CD14-positive monocyte (primary cell): ENCODE measurements around the gene GLCCI1. TPM values are rescaled to one million over a fixed set of nuclear protein-coding genes. Genes with fewer than 3 reads are reported as not detected.

ENCODE experiments used
- DNase-seq, 3 donors: peaks; one replicate each; pipeline ENCODE4 v3.0.0-alpha.2; 2011 to 2022
- H2AFZ ChIP-seq: 2 replicates; pipeline ENCODE4 v1.6.0; 2012; ENCODE audit warnings: mild to moderate bottlenecking, low read depth, low read length, inconsistent platforms; ENCODE audit not compliant: insufficient read depth, poor library complexity, severe bottlenecking
- H3K27ac ChIP-seq, 2 donors: 1 replicate in 1 of 2; 2 replicates in 1 of 2; pipeline ENCODE4 v1.5.1; 2012 to 2013; ENCODE audit warnings: low read length in 2 of 2, control low read depth in 1 of 2, inconsistent platforms in 1 of 2, low read depth in 1 of 2, mild to moderate bottlenecking in 1 of 2
- H3K27me3 ChIP-seq, 2 donors: one replicate each; pipeline versions ENCODE4 v1.6.0 to v1.6.1; 2011 to 2013; ENCODE audit warnings: low read length in 2 of 2; ENCODE audit not compliant: control insufficient read depth in 2 of 2, insufficient read depth in 2 of 2
- H3K36me3 ChIP-seq, 2 donors: replicated peaks in 1 of 2; 1 replicate in 1 of 2; 2 replicates in 1 of 2; pipeline versions ENCODE4 v1.5.1 to v1.6.1; 2012 to 2013; ENCODE audit warnings: low read length in 2 of 2, control low read depth in 1 of 2, inconsistent platforms in 1 of 2, mild to moderate bottlenecking in 1 of 2; ENCODE audit not compliant: insufficient read depth in 2 of 2, control insufficient read depth in 1 of 2
- H3K4me1 ChIP-seq, 2 donors: 1 replicate in 1 of 2; 2 replicates in 1 of 2; pipeline versions ENCODE4 v1.5.1 to v1.6.1; 2012 to 2013; ENCODE audit warnings: low read length in 2 of 2, control low read depth in 1 of 2, inconsistent platforms in 1 of 2, mild to moderate bottlenecking in 1 of 2, moderate library complexity in 1 of 2; ENCODE audit not compliant: insufficient read depth in 2 of 2, control insufficient read depth in 1 of 2
- H3K4me2 ChIP-seq: replicated peaks from 2 replicates; pipeline ENCODE3; 2012; ENCODE audit warnings: low read length, moderate library complexity, mild to moderate bottlenecking; ENCODE audit not compliant: poor library complexity, severe bottlenecking; ENCODE audit errors: extremely low read depth
- H3K4me3 ChIP-seq, 3 experiments: fragments of 200-600 bp in 1 of 3; sonication (generic) in 1 of 3; replicated peaks in 1 of 3; 1 replicate in 2 of 3; 2 replicates in 1 of 3; pipeline ENCODE4 v1.5.1; 2011 to 2013; ENCODE audit warnings: low read length in 3 of 3, mild to moderate bottlenecking in 3 of 3, control low read depth in 2 of 3, low read depth in 2 of 3, inconsistent platforms in 1 of 3, moderate library complexity in 1 of 3
- H3K79me2 ChIP-seq: 2 replicates; pipeline ENCODE4 v1.6.0; 2012; ENCODE audit warnings: mild to moderate bottlenecking, control low read depth, inconsistent platforms, low read length, moderate library complexity; ENCODE audit not compliant: insufficient read depth
- H3K9ac ChIP-seq: 2 replicates; pipeline ENCODE4 v1.6.0; 2017; ENCODE audit warnings: low read length, mild to moderate bottlenecking; ENCODE audit not compliant: insufficient read depth, poor library complexity, severe bottlenecking
- H3K9me3 ChIP-seq, 2 donors: replicated peaks in 1 of 2; 1 replicate in 1 of 2; 2 replicates in 1 of 2; pipeline versions ENCODE4 v1.5.1 to v1.6.1; 2012 to 2013; ENCODE audit warnings: low read length in 2 of 2, control low read depth in 1 of 2; ENCODE audit not compliant: control insufficient read depth in 1 of 2, insufficient read depth in 1 of 2
- H4K20me1 ChIP-seq: 2 replicates; pipeline ENCODE4 v1.6.0; 2012; ENCODE audit warnings: mild to moderate bottlenecking, low read length, control low read depth, moderate library complexity; ENCODE audit not compliant: insufficient read depth
- H3K27ac Mint-ChIP-seq, 7 donors: one replicate each; pipeline ENCODE4 v1.8.0; 2020; ENCODE audit warnings: mild to moderate bottlenecking in 7 of 7, mixed read lengths in 7 of 7, moderate library complexity in 6 of 7, inconsistent platforms in 2 of 7
- H3K27me3 Mint-ChIP-seq, 3 donors: one replicate each; pipeline ENCODE4 v1.8.0; 2021 to 2022; ENCODE audit warnings: low read depth in 3 of 3, mild to moderate bottlenecking in 3 of 3, mixed read lengths in 3 of 3, moderate library complexity in 3 of 3, inconsistent platforms in 1 of 3
- H3K36me3 Mint-ChIP-seq, 2 donors: one replicate each; pipeline ENCODE4 v1.8.0; 2020; ENCODE audit warnings: mixed read lengths in 2 of 2, inconsistent platforms in 1 of 2, mild to moderate bottlenecking in 1 of 2
- H3K4me1 Mint-ChIP-seq: one replicate; pipeline ENCODE4 v1.8.0; 2020; ENCODE audit warnings: mild to moderate bottlenecking, mixed read lengths
- H3K4me3 Mint-ChIP-seq, 2 donors: one replicate each; pipeline ENCODE4 v1.8.0; 2020; ENCODE audit warnings: mild to moderate bottlenecking in 2 of 2, mixed read lengths in 2 of 2, moderate library complexity in 1 of 2
- H3K9me3 Mint-ChIP-seq, 7 donors: one replicate each; pipeline ENCODE4 v1.8.0; 2020 to 2022; ENCODE audit warnings: mixed read lengths in 7 of 7, mild to moderate bottlenecking in 6 of 7, moderate library complexity in 6 of 7, inconsistent platforms in 2 of 7
- WGBS: methylation state at CpG from one replicate; pipeline ENCODE4 v1.1.5; 2013; ENCODE audit warnings: missing lambda C conversion rate; ENCODE audit not compliant: insufficient coverage; 5-methylcytosine and 5-hydroxymethylcytosine counted together
- intact Hi-C, 2 donors: fragments of 100-400 bp; cut with micrococcal nuclease; formaldehyde crosslinking; loops; one replicate each; pipeline versions ENCODE4 v1.15.0 to v1.15.1; 2023
- polyA plus RNA-seq, 3 donors: library from polyadenylated mRNA; depleted of rRNA in 1 of 3; unstranded in 2 of 3; stranded (reverse) in 1 of 3; fragments of 300-500 nt in 2 of 3; fragments of >200 nt in 1 of 3; fragmentation: Illumina TruSeq in 2 of 3; gene quantifications; 1 replicate in 2 of 3; 2 replicates in 1 of 3; pipeline ENCODE4 v1.2.3, GENCODE V29; 2012 to 2021
- TF ChIP-seq, protein P1 (sequence below): fragments of 200-600 bp; IDR thresholded peaks from one replicate; pipeline ENCODE4 v1.8.0; 2022; ENCODE audit warnings: antibody characterized with exemption, mild to moderate bottlenecking

GLCCI1 gene
- polyA plus RNA-seq, 3 donors, result 0.89 to 2.1 (median 1.1) TPM

DNA sequence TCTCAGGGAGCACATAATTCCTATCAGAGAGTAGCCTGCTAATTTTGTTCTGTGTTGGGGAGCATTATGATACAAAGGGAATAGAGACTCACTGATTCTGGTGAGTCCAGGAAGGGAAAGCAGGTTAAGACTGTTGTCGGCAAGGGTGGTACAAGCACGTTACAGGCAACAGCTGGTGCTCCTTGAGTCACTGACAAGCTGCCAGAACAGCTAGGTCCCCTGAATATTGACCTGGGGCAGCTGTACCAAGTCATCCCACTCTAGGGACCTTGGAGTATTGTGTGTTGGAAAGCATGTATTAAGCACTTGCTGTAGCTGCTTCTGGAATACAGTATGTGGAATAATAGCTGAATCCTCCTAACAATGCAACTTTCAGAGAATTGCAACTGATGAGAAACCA is 37.0 kb upstream of the GLCCI1 start:
- no peaks in the 10 kb centered on the region for H4K20me1 ChIP-seq
- 100% methylated on average over 2 of the region's 2 CpGs for WGBS
- H3K36me3 Mint-ChIP-seq, result no peaks in the 10 kb centered on the region
- H3K4me1 ChIP-seq, result no peaks in the 10 kb centered on the region
- no peaks in the 10 kb centered on the region for H3K27me3 ChIP-seq
- H3K27me3 Mint-ChIP-seq, result peaks cover 0 to 2% (median 2%) of the 10 kb centered on the region in 3 donors
- H3K4me2 ChIP-seq, result no peak overlapping the region
- H2AFZ ChIP-seq, result no peak overlapping the region
- H3K9me3 Mint-ChIP-seq, result no peaks in the 10 kb centered on the region
- no peak for DNase-seq
- no peak overlapping the region for H3K27ac ChIP-seq
- no peaks in the 10 kb centered on the region for H3K4me1 Mint-ChIP-seq
- H3K79me2 ChIP-seq, result no peaks in the 10 kb centered on the region
- no peak overlapping the region for H3K4me3 Mint-ChIP-seq
- no peaks in the 10 kb centered on the region for H3K36me3 ChIP-seq
- TF ChIP-seq, protein P1, sequence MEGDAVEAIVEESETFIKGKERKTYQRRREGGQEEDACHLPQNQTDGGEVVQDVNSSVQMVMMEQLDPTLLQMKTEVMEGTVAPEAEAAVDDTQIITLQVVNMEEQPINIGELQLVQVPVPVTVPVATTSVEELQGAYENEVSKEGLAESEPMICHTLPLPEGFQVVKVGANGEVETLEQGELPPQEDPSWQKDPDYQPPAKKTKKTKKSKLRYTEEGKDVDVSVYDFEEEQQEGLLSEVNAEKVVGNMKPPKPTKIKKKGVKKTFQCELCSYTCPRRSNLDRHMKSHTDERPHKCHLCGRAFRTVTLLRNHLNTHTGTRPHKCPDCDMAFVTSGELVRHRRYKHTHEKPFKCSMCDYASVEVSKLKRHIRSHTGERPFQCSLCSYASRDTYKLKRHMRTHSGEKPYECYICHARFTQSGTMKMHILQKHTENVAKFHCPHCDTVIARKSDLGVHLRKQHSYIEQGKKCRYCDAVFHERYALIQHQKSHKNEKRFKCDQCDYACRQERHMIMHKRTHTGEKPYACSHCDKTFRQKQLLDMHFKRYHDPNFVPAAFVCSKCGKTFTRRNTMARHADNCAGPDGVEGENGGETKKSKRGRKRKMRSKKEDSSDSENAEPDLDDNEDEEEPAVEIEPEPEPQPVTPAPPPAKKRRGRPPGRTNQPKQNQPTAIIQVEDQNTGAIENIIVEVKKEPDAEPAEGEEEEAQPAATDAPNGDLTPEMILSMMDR, result no peak
- no peaks in the 10 kb centered on the region for H3K9me3 ChIP-seq
- no peak overlapping the region for H3K4me3 ChIP-seq
- no peak overlapping the region for H3K9ac ChIP-seq
- intact Hi-C loops, result no loop called here
- H3K27ac Mint-ChIP-seq, result no peak overlapping the region

DNA sequence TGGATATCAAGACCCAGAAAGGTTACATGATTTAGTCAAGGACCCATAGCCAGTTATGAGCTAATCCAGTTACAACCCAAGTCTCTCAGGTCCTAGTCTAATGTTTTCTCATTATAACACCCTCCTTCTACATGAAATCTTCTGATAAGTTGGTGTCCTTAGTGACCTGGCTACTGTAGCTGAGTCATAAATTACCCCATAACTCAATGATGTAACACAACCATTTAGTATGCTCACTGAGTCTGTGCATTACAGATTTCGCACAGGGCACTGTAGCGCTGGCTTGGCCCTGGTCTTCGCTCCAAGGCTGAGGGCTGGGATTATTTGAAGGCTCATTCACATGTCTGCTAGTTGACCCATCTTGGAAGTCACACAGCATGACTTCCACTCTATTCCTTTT is 36.0 kb upstream of the GLCCI1 start:
- Histone ChIP-seq H3K27ac (no peak overlapping the region), H3K27me3 (no peaks in the 10 kb centered on the region), H4K20me1 (no peaks in the 10 kb centered on the region), H3K4me1 (no peaks in the 10 kb centered on the region), H3K4me2 (no peak overlapping the region), H3K79me2 (no peaks in the 10 kb centered on the region), H3K4me3 (no peak overlapping the region), H2AFZ (no peak overlapping the region), H3K36me3 (no peaks in the 10 kb centered on the region), H3K9ac (no peak overlapping the region), H3K9me3 (no peaks in the 10 kb centered on the region)
- TF ChIP-seq, protein P1, result no peak
- Mint-ChIP-seq H3K36me3 (no peaks in the 10 kb centered on the region), H3K9me3 (no peaks in the 10 kb centered on the region), H3K4me1 (no peaks in the 10 kb centered on the region), H3K27ac (no peak overlapping the region), H3K4me3 (no peak overlapping the region), H3K27me3 (peaks cover 0 to 2% (median under 1%) of the 10 kb centered on the region in 3 donors)
- DNase-seq, result no peak
- 100% methylated on average over 3 of the region's 3 CpGs for WGBS
- intact Hi-C loops, result no loop called here
